PC-3 (cell line): Measurements from ENCODE around the gene ZNF346. TPM values are rescaled to one million over a fixed set of nuclear protein-coding genes. Genes with fewer than 3 reads are reported as not detected.

Experiments
- ATAC-seq: fragments of 200-7000 bp; cut with Tn5 transposase; 2 replicates; pipeline ENCODE4 v1.9.1; 2020; ENCODE audit warnings: mild to moderate bottlenecking, moderate library complexity
- BruUV-seq: library from RNA; stranded (reverse); fragments of 400-500 nt; replicated peaks from 2 replicates; lab custom pipeline; 2021; lab: Mats Ljungman, UMichigan
- CTCF ChIA-PET: fragments of 300-600 bp; sonication (Branson Sonifier 250); formaldehyde crosslinking; loops from one replicate; lab custom pipeline; 2022; ENCODE audit warnings: antibody characterized with exemption; lab: Charles Lee
- POLR2A ChIA-PET: fragments of 300-600 bp; sonication (Branson Sonifier 250); formaldehyde crosslinking; loops from one replicate; lab custom pipeline; 2022; ENCODE audit warnings: antibody characterized with exemption; ENCODE audit not compliant: unreplicated experiment; lab: Charles Lee
- DNase-seq: peaks from one replicate; pipeline ENCODE4 v3.0.0-alpha.2; 2015
- H2AFZ ChIP-seq: fragments of 300-600 bp; sonication (generic); 2 replicates; pipeline ENCODE4 v1.6.0; 2016; ENCODE audit warnings: antibody characterized with exemption, low read length
- H3F3A ChIP-seq: fragments of 300-600 bp; sonication (generic); one replicate; pipeline ENCODE4 v1.6.0; 2017; ENCODE audit warnings: antibody characterized with exemption, low read length, control low read depth, mild to moderate bottlenecking; ENCODE audit not compliant: unreplicated experiment
- H3K27ac ChIP-seq: fragments of 300-600 bp; sonication (generic); 2 replicates; pipeline ENCODE4 v1.5.1; 2016; ENCODE audit warnings: mild to moderate bottlenecking, low read length
- H3K27me3 ChIP-seq: fragments of 300-600 bp; sonication (generic); 2 replicates; pipeline ENCODE4 v1.6.1; 2016; ENCODE audit warnings: low read length, mixed read lengths
- H3K36me3 ChIP-seq: fragments of 300-600 bp; sonication (generic); 2 replicates; pipeline ENCODE4 v1.6.1; 2016; ENCODE audit warnings: low read depth, mixed run types, low read length, mixed read lengths
- H3K4me1 ChIP-seq: fragments of 300-600 bp; sonication (generic); 2 replicates; pipeline ENCODE4 v1.5.1; 2016; ENCODE audit warnings: low read length; ENCODE audit not compliant: insufficient read depth
- H3K4me2 ChIP-seq: fragments of 300-600 bp; sonication (generic); 2 replicates; pipeline ENCODE4 v1.6.0; 2016; ENCODE audit warnings: low read length
- H3K4me3 ChIP-seq: fragments of 300-600 bp; sonication (generic); 2 replicates; pipeline ENCODE4 v1.5.1; 2016; ENCODE audit warnings: mild to moderate bottlenecking, low read length, mixed read lengths
- H3K79me2 ChIP-seq: fragments of 300-600 bp; sonication (generic); 2 replicates; pipeline ENCODE4 v1.6.1; 2017; ENCODE audit warnings: low read length, mixed read lengths
- H3K9ac ChIP-seq: fragments of 300-600 bp; sonication (generic); 2 replicates; pipeline ENCODE4 v1.6.0; 2016; ENCODE audit warnings: mild to moderate bottlenecking, low read length
- H3K9me2 ChIP-seq: fragments of 300-600 bp; sonication (generic); replicated peaks from 2 replicates; pipeline ENCODE4 v1.6.1; 2016; ENCODE audit warnings: mixed run types, low read length, mixed read lengths
- H3K9me3 ChIP-seq: fragments of 300-600 bp; sonication (generic); 2 replicates; pipeline ENCODE4 v1.6.1; 2016; ENCODE audit warnings: low read length, mixed read lengths
- H4K20me1 ChIP-seq: fragments of 300-600 bp; sonication (generic); 2 replicates; pipeline ENCODE4 v1.6.1; 2016; ENCODE audit warnings: low read length, mixed read lengths
- EZH2 ChIP-seq: fragments of 300-600 bp; sonication (generic); IDR thresholded peaks from one replicate; pipeline ENCODE4 v1.6.1; 2017; ENCODE audit warnings: antibody characterized with exemption, mild to moderate bottlenecking, low read length; ENCODE audit not compliant: unreplicated experiment
- EZH2phosphoT487 ChIP-seq: fragments of 300-600 bp; sonication (generic); IDR thresholded peaks from 2 replicates; pipeline ENCODE4 v1.6.1; 2018; ENCODE audit warnings: mild to moderate bottlenecking, antibody characterized with exemption, low read length, borderline replicate concordance
- intact Hi-C: fragments of 100-400 bp; cut with micrococcal nuclease; formaldehyde crosslinking; loops from 2 replicates; pipeline ENCODE4 v1.9.0; 2023
- total RNA-seq: library from RNA; depleted of rRNA; stranded (reverse); fragments of >200 nt; gene quantifications from 2 replicates; pipeline ENCODE4 v1.2.3, GENCODE V29; 2014
- TF ChIP-seq, protein P1 (sequence below): fragments of 300-600 bp; sonication (generic); conservative IDR thresholded peaks from 2 replicates; pipeline ENCODE4 v1.5.1; 2017; ENCODE audit warnings: antibody characterized with exemption, low read depth, mild to moderate bottlenecking, low read length

Gene ZNF346
- total RNA-seq, 1 experiment from 2014 or later: 38.9 TPM

DNA sequence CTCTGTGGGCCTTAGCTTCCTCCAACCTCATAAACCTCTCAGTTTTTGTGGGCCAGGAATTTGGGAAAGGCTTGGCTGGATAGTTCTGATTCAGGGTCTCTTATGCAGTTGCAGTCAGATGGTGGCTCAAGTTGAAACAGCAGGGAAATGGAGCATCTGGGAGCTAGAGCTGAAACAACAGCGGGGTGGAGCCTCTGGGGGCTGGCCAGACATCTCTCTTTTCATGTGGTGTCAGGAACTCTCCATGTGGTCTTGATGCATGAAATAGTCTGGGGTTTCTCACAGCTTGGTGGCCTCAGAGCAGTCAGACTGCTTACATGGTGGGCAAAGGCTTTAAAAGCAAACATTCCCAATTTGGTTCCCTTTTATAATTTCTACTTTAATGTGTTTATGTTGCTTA is 13.5 kb downstream of the ZNF346 start:
- Histone ChIP-seq H3K9me3 (no peaks in the 10 kb centered on the region), H3F3A (no peaks in the 10 kb centered on the region), H4K20me1 (no peaks in the 10 kb centered on the region), H3K27me3 (no peaks in the 10 kb centered on the region), H3K27ac (no peak overlapping the region), H3K9ac (no peak overlapping the region), H3K4me3 (no peak overlapping the region), H2AFZ (no peak overlapping the region), H3K36me3 (peaks cover 8% of the 10 kb centered on the region), H3K4me1 (no peaks in the 10 kb centered on the region), H3K9me2 (no peaks in the 10 kb centered on the region), H3K4me2 (no peak overlapping the region), H3K79me2 (peaks cover 66% of the 10 kb centered on the region)
- no peak for DNase-seq
- intact Hi-C loops: no loop called here
- ChIA-PET CTCF (no interaction called here), POLR2A (no interaction called here)
- TF ChIP-seq EZH2 (no peak), EZH2phosphoT487 (no peak)
- TF ChIP-seq, protein P1, sequence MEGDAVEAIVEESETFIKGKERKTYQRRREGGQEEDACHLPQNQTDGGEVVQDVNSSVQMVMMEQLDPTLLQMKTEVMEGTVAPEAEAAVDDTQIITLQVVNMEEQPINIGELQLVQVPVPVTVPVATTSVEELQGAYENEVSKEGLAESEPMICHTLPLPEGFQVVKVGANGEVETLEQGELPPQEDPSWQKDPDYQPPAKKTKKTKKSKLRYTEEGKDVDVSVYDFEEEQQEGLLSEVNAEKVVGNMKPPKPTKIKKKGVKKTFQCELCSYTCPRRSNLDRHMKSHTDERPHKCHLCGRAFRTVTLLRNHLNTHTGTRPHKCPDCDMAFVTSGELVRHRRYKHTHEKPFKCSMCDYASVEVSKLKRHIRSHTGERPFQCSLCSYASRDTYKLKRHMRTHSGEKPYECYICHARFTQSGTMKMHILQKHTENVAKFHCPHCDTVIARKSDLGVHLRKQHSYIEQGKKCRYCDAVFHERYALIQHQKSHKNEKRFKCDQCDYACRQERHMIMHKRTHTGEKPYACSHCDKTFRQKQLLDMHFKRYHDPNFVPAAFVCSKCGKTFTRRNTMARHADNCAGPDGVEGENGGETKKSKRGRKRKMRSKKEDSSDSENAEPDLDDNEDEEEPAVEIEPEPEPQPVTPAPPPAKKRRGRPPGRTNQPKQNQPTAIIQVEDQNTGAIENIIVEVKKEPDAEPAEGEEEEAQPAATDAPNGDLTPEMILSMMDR: no peak
- no TSS peak for BruUV-seq
- no peak for ATAC-seq

DNA sequence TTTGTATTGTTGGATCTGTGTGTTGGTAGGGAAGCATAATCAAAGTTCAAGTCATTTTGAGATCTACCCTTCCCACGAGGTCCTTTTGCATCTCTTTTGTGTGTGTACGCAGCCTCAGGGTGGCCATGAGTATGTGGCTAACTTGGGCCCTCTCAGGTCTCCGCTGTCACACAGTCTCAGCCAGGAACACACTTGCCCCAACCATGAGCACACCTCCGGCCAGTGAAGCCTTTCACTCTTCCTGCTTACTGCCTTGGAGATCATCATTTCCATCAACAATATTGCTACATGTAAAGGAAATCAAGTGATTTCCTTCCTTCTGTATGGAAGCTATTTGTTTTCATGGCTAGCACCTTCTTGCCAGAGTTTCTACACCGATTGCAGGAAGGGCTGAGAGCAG is 13.9 kb downstream of the ZNF346 start:
- ChIA-PET POLR2A (no interaction called here), CTCF (no interaction called here)
- Histone ChIP-seq H3K9ac (no peak overlapping the region), H2AFZ (no peak overlapping the region), H4K20me1 (no peaks in the 10 kb centered on the region), H3K9me2 (no peaks in the 10 kb centered on the region), H3K4me1 (no peaks in the 10 kb centered on the region), H3K27ac (no peak overlapping the region), H3K9me3 (no peaks in the 10 kb centered on the region), H3K27me3 (no peaks in the 10 kb centered on the region), H3K4me2 (no peak overlapping the region), H3K36me3 (peaks cover 13% of the 10 kb centered on the region), H3K79me2 (peaks cover 61% of the 10 kb centered on the region), H3K4me3 (no peak overlapping the region), H3F3A (no peaks in the 10 kb centered on the region)
- intact Hi-C loops: no loop called here
- TF ChIP-seq, protein P1: no peak
- TF ChIP-seq EZH2phosphoT487: no peak
- no peak for TF ChIP-seq EZH2
- no TSS peak for BruUV-seq
- no peak for DNase-seq
- ATAC-seq: no peak

DNA sequence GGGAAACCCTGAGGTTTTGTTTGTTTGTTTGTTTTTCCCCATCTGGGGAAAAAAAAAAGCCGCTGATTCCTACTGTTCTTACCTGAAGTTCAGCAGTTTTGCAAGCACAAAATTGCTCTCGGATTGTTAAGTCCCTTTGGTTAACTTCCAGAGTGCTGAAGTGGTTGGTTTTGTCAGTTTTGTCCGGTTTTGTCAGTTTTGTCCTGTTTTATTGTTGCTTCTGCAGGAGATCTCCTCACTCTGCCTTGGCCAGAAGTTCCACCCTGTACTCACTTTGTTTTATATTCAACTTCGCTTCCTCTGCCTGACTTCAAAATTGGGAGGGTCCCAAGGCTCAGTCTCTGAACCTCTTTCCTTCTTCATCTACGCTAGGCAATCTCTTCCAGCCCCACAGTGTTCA is 14.4 kb downstream of the ZNF346 start:
- no peaks in the 10 kb centered on the region for H3K27me3 ChIP-seq
- H3K4me1 ChIP-seq: no peaks in the 10 kb centered on the region
- no peak overlapping the region for H3K9ac ChIP-seq
- DNase-seq: no peak
- H3K27ac ChIP-seq: no peak overlapping the region
- POLR2A ChIA-PET: no interaction called here
- CTCF ChIA-PET: no interaction called here
- H3K4me2 ChIP-seq: no peak overlapping the region
- no peak for ATAC-seq
- H4K20me1 ChIP-seq: no peaks in the 10 kb centered on the region
- H3K79me2 ChIP-seq: peaks cover 57% of the 10 kb centered on the region
- TF ChIP-seq EZH2phosphoT487 (no peak), EZH2 (no peak)
- TF ChIP-seq, protein P1: no peak
- H3K4me3 ChIP-seq: no peak overlapping the region
- no TSS peak for BruUV-seq
- no peaks in the 10 kb centered on the region for H3F3A ChIP-seq
- intact Hi-C loops: no loop called here
- H3K9me3 ChIP-seq: no peaks in the 10 kb centered on the region
- H3K36me3 ChIP-seq: peaks cover 17% of the 10 kb centered on the region
- H3K9me2 ChIP-seq: no peaks in the 10 kb centered on the region
- H2AFZ ChIP-seq: no peak overlapping the region
